Psoas muscle (tissue), 8 donors: ENCODE measurements around the gene MUC22. TPM values are rescaled to one million over a fixed set of nuclear protein-coding genes. Genes with fewer than 3 reads are reported as not detected.

Experiments used
- ATAC-seq, 4 donors: fragments of 200-7000 bp; cut with Tn5 transposase; one replicate each; pipeline ENCODE4 v1.9.1; 2020; ENCODE audit warnings: moderate library complexity in 3 of 4, mild to moderate bottlenecking in 2 of 4
- DNase-seq, 2 donors: peaks; one replicate each; pipeline ENCODE4 v3.0.0-alpha.2; 2020
- H3K27ac ChIP-seq: fragments of 200-600 bp; one replicate; pipeline ENCODE4 v1.8.0; 2022
- H3K27me3 ChIP-seq, 3 donors: fragments of 200-600 bp in 1 of 3; one replicate each; pipeline versions ENCODE4 v1.6.1 to v1.8.0; 2013 to 2022; ENCODE audit warnings: low read length in 2 of 3, mild to moderate bottlenecking in 2 of 3, moderate library complexity in 1 of 3; ENCODE audit not compliant: insufficient read depth in 3 of 3
- H3K36me3 ChIP-seq, 2 donors: fragments of 200-600 bp in 1 of 2; one replicate each; pipeline versions ENCODE4 v1.6.1 to v1.8.0; 2013 to 2022; ENCODE audit warnings: low read depth in 1 of 2, mild to moderate bottlenecking in 1 of 2, moderate library complexity in 1 of 2; ENCODE audit not compliant: insufficient read depth in 1 of 2
- H3K4me1 ChIP-seq: fragments of 200-600 bp; one replicate; pipeline ENCODE4 v1.8.0; 2022
- H3K4me3 ChIP-seq: fragments of 200-600 bp; one replicate; pipeline ENCODE4 v1.8.0; 2022; ENCODE audit warnings: mild to moderate bottlenecking
- H3K9me3 ChIP-seq: fragments of 200-600 bp; one replicate; pipeline ENCODE4 v1.8.0; 2022
- CTCF ChIP-seq: fragments of 200-600 bp; IDR thresholded peaks from one replicate; pipeline ENCODE4 v1.8.0; 2022; ENCODE audit warnings: antibody characterized with exemption
- WGBS, 3 donors: extraction: QIAGEN DNeasy Blood & Tissue Kit; methylation state at CpG; one replicate each; pipeline versions ENCODE4 v1.1.6 to v1.1.7; 2013; 5-methylcytosine and 5-hydroxymethylcytosine counted together
- intact Hi-C, 2 donors: fragments of 100-400 bp; cut with DNase I; formaldehyde crosslinking; loops; one replicate each; pipeline versions ENCODE4 v1.11.0 to v1.14.2; 2022
- polyA plus RNA-seq, 3 donors: library from polyadenylated mRNA; stranded (reverse); fragments of 200-250 nt; gene quantifications; one replicate each; pipeline ENCODE4 v1.2.3, GENCODE V29; 2013
- total RNA-seq, 4 donors: library from RNA; stranded (reverse); fragmentation: NEBNext Ultra II Directional in 2 of 4; extraction: Animal tissue kit (Norgen Biotek cat#: 25700) in 2 of 4; gene quantifications; one replicate each; pipeline versions ENCODE4 v1.2.1 to v1.2.4, GENCODE V29; 2021 to 2023
- donor health status: healthy with polysubstance abuse.
- donor health status: DM: no; HTN: no; CAD: no; lungs with moderate emphysema.
- donor health status: Bipolar disorder and iron deficiency.
- donor health status: healthy.
- donor health status: DM: yes; HTN: yes; CAD: no.
- donor health status: DM: no; HTN: no; CAD: no.
- donor health status: DM: no; HTN: no; CAD: no.
- donor health status: DM: yes; HTN: yes; CAD: no.

The MUC22 gene
- total and polyA plus RNA-seq, 7 donors: 0.04 to 0.38 (median 0.08) TPM; not detected in 2

DNA sequence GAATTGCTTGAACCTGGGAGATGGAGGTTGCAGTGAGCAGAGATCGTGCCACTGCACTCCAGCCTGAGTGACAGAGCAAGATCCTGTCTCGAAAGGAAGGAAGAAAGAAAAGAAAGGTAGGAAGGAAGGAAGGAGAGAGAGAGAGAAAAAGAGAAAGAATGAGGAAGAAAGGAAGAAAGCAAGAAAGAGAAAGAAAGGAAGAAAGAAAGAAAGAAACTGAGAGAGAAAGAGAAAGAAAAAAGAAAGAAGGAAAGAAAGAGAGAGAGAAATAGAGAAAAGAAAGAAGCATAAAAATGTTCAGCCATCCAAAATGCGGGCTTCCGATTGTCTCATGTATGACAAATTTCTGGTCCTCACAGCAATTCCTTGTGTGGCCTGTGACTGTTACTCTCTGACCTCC, 22.8 kb downstream of the MUC22 start:
- DNase-seq (no peak), ATAC-seq (no peak)
- no peak for TF ChIP-seq CTCF
- Histone ChIP-seq H3K9me3 (no peaks in the 10 kb centered on the region), H3K36me3 (no peaks in the 10 kb centered on the region), H3K4me3 (no peak overlapping the region), H3K4me1 (no peaks in the 10 kb centered on the region), H3K27me3 (peaks cover 0 to 3% (median 0%) of the 10 kb centered on the region in 3 donors), H3K27ac (no peak overlapping the region)
- 85 to 93% (median 89%) methylated on average over 4 of the region's 4 CpGs for WGBS, 3 donors
- intact Hi-C loops: no loop called here

GRCh38 chr6:31035862-31036497, 25.7 kb downstream of the MUC22 start:
- no peak for TF ChIP-seq CTCF
- no peaks in the 10 kb centered on the region for H3K36me3 ChIP-seq
- DNase-seq (no peak), ATAC-seq (no peak)
- WGBS, 3 donors: 40 to 74% (median 45%) methylated on average over 4 of the region's 4 CpGs
- no peak overlapping the region for H3K4me3 ChIP-seq
- H3K9me3 ChIP-seq: no peaks in the 10 kb centered on the region
- no peaks in the 10 kb centered on the region for H3K4me1 ChIP-seq
- no peak overlapping the region for H3K27ac ChIP-seq
- H3K27me3 ChIP-seq: no peaks in the 10 kb centered on the region
- intact Hi-C loops: no loop called here

- no peak for TF ChIP-seq CTCF
- DNase-seq (no peak), ATAC-seq (peak; percentile 60 to 89 (median 74))
- intact Hi-C loops: no loop called here
- Histone ChIP-seq H3K36me3 (no peaks in the 10 kb centered on the region), H3K27ac (peak overlapping the region; percentile 18), H3K9me3 (no peaks in the 10 kb centered on the region), H3K4me3 (no peak overlapping the region), H3K4me1 (no peaks in the 10 kb centered on the region), H3K27me3 (no peaks in the 10 kb centered on the region)
- WGBS, 3 donors: 36 to 64% (median 38%) methylated on average over 7 of the region's 7 CpGs
Observed at GRCh38 chr6:31037169-31037568, 26.9 kb downstream of the MUC22 start.

GRCh38 chr6:31037682-31038081, 27.4 kb downstream of the MUC22 start:
- H3K36me3 ChIP-seq: no peaks in the 10 kb centered on the region
- peak; percentile 46 to 85 (median 78) for ATAC-seq
- H3K27ac ChIP-seq: peak overlapping the region; percentile 18
- H3K4me3 ChIP-seq: no peak overlapping the region
- H3K4me1 ChIP-seq: no peaks in the 10 kb centered on the region
- H3K27me3 ChIP-seq: no peaks in the 10 kb centered on the region
- intact Hi-C loops: no loop called here
- TF ChIP-seq CTCF: no peak
- DNase-seq: no peak
- H3K9me3 ChIP-seq: no peaks in the 10 kb centered on the region
- WGBS, 3 donors: 22 to 32% (median 31%) methylated on average over 3 of the region's 3 CpGs

GRCh38 chr6:31038559-31038958, 28.3 kb downstream of the MUC22 start:
- no peak for ATAC-seq
- Histone ChIP-seq H3K27me3 (no peaks in the 10 kb centered on the region), H3K4me1 (no peaks in the 10 kb centered on the region), H3K9me3 (no peaks in the 10 kb centered on the region), H3K27ac (no peak overlapping the region), H3K4me3 (no peak overlapping the region), H3K36me3 (no peaks in the 10 kb centered on the region)
- WGBS, 3 donors: 90% methylated on average over 8 of the region's 8 CpGs
- intact Hi-C loops: no loop called here
- no peak for TF ChIP-seq CTCF
- DNase-seq: no peak
